Measurements from ENCODE around the gene PTPRG.

DNA sequence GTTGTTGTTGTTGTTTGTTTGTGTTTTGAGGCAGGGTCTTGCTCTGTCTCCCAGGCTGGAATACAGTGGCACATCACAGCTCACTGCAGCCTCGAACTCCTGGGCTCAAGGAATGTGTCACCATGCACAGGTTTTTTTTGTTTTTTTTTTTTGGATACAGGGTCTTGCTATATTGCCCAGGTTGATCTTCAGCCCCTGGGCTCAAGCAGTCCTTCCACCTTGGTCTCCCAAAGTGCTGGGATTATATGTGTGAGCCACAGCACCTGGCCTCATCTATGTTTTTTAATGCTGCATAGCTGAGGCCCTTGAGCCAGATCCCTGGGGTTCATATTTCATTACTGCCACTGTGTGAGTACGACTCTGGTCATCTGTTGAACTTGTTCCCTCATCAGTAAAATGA lies 459.3 kb downstream of the PTPRG start:
- TF ChIP-seq ZNF274 (IDR thresholded peaks at IDR 0.05; ENCODE audit: low read depth, low read length) (no peak), CEBPB (IDR thresholded peaks at IDR 0.05; ENCODE audit: low read depth) (no peak), SIN3A (IDR thresholded peaks at IDR 0.05; ENCODE audit: low read depth) (no peak), POLR2A (IDR thresholded peaks at IDR 0.05; ENCODE audit: borderline replicate concordance, extremely low read depth, insufficient read depth, insufficient read length) (no peak), POLR2AphosphoS5 (IDR thresholded peaks at IDR 0.05; ENCODE audit: low read depth, low read length) (no peak), SP1 (IDR thresholded peaks at IDR 0.05; ENCODE audit: low read depth) (no peak), EGR1 (IDR thresholded peaks at IDR 0.05; ENCODE audit: low read depth) (no peak)
- TF ChIP-seq, protein P1, sequence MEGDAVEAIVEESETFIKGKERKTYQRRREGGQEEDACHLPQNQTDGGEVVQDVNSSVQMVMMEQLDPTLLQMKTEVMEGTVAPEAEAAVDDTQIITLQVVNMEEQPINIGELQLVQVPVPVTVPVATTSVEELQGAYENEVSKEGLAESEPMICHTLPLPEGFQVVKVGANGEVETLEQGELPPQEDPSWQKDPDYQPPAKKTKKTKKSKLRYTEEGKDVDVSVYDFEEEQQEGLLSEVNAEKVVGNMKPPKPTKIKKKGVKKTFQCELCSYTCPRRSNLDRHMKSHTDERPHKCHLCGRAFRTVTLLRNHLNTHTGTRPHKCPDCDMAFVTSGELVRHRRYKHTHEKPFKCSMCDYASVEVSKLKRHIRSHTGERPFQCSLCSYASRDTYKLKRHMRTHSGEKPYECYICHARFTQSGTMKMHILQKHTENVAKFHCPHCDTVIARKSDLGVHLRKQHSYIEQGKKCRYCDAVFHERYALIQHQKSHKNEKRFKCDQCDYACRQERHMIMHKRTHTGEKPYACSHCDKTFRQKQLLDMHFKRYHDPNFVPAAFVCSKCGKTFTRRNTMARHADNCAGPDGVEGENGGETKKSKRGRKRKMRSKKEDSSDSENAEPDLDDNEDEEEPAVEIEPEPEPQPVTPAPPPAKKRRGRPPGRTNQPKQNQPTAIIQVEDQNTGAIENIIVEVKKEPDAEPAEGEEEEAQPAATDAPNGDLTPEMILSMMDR (IDR thresholded peaks at IDR 0.05 in 2 of 3, conservative IDR thresholded peaks at IDR 0.05 in 1 of 3; ENCODE audit: borderline replicate concordance in 1 of 3, insufficient read depth in 1 of 3, low read depth in 2 of 3, low read length in 2 of 3): no peak
- TF ChIP-seq, protein P2, sequence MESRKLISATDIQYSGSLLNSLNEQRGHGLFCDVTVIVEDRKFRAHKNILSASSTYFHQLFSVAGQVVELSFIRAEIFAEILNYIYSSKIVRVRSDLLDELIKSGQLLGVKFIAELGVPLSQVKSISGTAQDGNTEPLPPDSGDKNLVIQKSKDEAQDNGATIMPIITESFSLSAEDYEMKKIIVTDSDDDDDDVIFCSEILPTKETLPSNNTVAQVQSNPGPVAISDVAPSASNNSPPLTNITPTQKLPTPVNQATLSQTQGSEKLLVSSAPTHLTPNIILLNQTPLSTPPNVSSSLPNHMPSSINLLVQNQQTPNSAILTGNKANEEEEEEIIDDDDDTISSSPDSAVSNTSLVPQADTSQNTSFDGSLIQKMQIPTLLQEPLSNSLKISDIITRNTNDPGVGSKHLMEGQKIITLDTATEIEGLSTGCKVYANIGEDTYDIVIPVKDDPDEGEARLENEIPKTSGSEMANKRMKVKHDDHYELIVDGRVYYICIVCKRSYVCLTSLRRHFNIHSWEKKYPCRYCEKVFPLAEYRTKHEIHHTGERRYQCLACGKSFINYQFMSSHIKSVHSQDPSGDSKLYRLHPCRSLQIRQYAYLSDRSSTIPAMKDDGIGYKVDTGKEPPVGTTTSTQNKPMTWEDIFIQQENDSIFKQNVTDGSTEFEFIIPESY (IDR thresholded peaks at IDR 0.05; ENCODE audit: extremely low read depth, insufficient replicate concordance, low read length): no peak
- TF ChIP-seq, protein P3, sequence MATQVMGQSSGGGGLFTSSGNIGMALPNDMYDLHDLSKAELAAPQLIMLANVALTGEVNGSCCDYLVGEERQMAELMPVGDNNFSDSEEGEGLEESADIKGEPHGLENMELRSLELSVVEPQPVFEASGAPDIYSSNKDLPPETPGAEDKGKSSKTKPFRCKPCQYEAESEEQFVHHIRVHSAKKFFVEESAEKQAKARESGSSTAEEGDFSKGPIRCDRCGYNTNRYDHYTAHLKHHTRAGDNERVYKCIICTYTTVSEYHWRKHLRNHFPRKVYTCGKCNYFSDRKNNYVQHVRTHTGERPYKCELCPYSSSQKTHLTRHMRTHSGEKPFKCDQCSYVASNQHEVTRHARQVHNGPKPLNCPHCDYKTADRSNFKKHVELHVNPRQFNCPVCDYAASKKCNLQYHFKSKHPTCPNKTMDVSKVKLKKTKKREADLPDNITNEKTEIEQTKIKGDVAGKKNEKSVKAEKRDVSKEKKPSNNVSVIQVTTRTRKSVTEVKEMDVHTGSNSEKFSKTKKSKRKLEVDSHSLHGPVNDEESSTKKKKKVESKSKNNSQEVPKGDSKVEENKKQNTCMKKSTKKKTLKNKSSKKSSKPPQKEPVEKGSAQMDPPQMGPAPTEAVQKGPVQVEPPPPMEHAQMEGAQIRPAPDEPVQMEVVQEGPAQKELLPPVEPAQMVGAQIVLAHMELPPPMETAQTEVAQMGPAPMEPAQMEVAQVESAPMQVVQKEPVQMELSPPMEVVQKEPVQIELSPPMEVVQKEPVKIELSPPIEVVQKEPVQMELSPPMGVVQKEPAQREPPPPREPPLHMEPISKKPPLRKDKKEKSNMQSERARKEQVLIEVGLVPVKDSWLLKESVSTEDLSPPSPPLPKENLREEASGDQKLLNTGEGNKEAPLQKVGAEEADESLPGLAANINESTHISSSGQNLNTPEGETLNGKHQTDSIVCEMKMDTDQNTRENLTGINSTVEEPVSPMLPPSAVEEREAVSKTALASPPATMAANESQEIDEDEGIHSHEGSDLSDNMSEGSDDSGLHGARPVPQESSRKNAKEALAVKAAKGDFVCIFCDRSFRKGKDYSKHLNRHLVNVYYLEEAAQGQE (IDR thresholded peaks at IDR 0.05; ENCODE audit: low read depth): no peak
- TF ChIP-seq, protein P4, sequence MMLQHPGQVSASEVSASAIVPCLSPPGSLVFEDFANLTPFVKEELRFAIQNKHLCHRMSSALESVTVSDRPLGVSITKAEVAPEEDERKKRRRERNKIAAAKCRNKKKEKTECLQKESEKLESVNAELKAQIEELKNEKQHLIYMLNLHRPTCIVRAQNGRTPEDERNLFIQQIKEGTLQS (IDR thresholded peaks at IDR 0.05): no peak
